H9 (cell line): Measurements from ENCODE around the gene TBXAS1. TPM values are rescaled to one million over a fixed set of nuclear protein-coding genes. Genes with fewer than 3 reads are reported as not detected.

ENCODE experiments used
- DNase-seq: peaks from one replicate; pipeline ENCODE4 v3.0.0-alpha.2; 2017
- H2AFZ ChIP-seq: one replicate; pipeline ENCODE4 v1.6.1; 2013; ENCODE audit warnings: mild to moderate bottlenecking, low read length, control low read depth, moderate library complexity
- H2AK5ac ChIP-seq: 2 replicates; pipeline ENCODE4 v1.6.1; 2013; ENCODE audit warnings: low read length, control low read depth, mixed read lengths; ENCODE audit not compliant: insufficient read length
- H2BK120ac ChIP-seq: one replicate; pipeline ENCODE4 v1.6.1; 2013; ENCODE audit warnings: low read depth, mild to moderate bottlenecking, low read length, control low read depth, inconsistent platforms; ENCODE audit not compliant: poor library complexity, severe bottlenecking
- H2BK12ac ChIP-seq: 2 replicates; pipeline ENCODE4 v1.6.1; 2013; ENCODE audit warnings: low read length, control low read depth, mixed read lengths, low read depth; ENCODE audit not compliant: insufficient read length
- H2BK15ac ChIP-seq: 2 replicates; pipeline ENCODE4 v1.6.1; 2013; ENCODE audit warnings: low read depth, low read length, control low read depth
- H2BK20ac ChIP-seq: one replicate; pipeline ENCODE4 v1.6.1; 2013; ENCODE audit warnings: low read depth, mild to moderate bottlenecking, low read length, control low read depth, inconsistent platforms; ENCODE audit not compliant: poor library complexity, severe bottlenecking
- H2BK5ac ChIP-seq: 2 replicates; pipeline ENCODE4 v1.6.1; 2013; ENCODE audit warnings: low read length, control low read depth, mixed read lengths; ENCODE audit not compliant: insufficient read length
- H3K14ac ChIP-seq: 2 replicates; pipeline ENCODE4 v1.6.1; 2013; ENCODE audit warnings: low read length, control low read depth; ENCODE audit not compliant: insufficient read depth
- H3K18ac ChIP-seq: 2 replicates; pipeline ENCODE4 v1.6.1; 2013; ENCODE audit warnings: low read depth, mild to moderate bottlenecking, mixed read lengths, low read length, control low read depth; ENCODE audit not compliant: insufficient read length
- H3K23ac ChIP-seq: 2 replicates; pipeline ENCODE4 v1.6.1; 2013; ENCODE audit warnings: low read length, control low read depth, mixed read lengths, low read depth; ENCODE audit not compliant: insufficient read length
- H3K23me2 ChIP-seq: 2 replicates; pipeline ENCODE4 v1.6.1; 2013; ENCODE audit warnings: low read depth, mild to moderate bottlenecking, mixed read lengths, low read length, control low read depth; ENCODE audit not compliant: insufficient read length, poor library complexity, severe bottlenecking
- H3K27ac ChIP-seq: 2 replicates; pipeline ENCODE4 v1.5.1; 2013; ENCODE audit warnings: low read length, control low read depth, mixed read lengths, low read depth; ENCODE audit not compliant: insufficient read length
- H3K27me3 ChIP-seq: 2 replicates; pipeline ENCODE4 v1.6.1; 2013; ENCODE audit warnings: low read length, control low read depth, inconsistent platforms; ENCODE audit not compliant: insufficient read depth
- H3K4ac ChIP-seq: 2 replicates; pipeline ENCODE4 v1.6.1; 2013; ENCODE audit warnings: low read depth, mild to moderate bottlenecking, control low read depth, inconsistent platforms, low read length, moderate library complexity
- H3K4me1 ChIP-seq: 2 replicates; pipeline ENCODE4 v1.6.1; 2013; ENCODE audit warnings: low read length, control low read depth, inconsistent platforms; ENCODE audit not compliant: insufficient read depth
- H3K4me2 ChIP-seq: 2 replicates; pipeline ENCODE4 v1.6.1; 2013; ENCODE audit warnings: low read length, control low read depth, mixed read lengths; ENCODE audit not compliant: insufficient read length, insufficient read depth
- H3K56ac ChIP-seq: 2 replicates; pipeline ENCODE4 v1.6.1; 2013; ENCODE audit warnings: low read depth, mild to moderate bottlenecking, mixed read lengths, low read length, control low read depth; ENCODE audit not compliant: insufficient read length
- H3K79me1 ChIP-seq: 2 replicates; pipeline ENCODE4 v1.6.1; 2013; ENCODE audit warnings: low read depth, mild to moderate bottlenecking, moderate library complexity, low read length, control low read depth, inconsistent platforms; ENCODE audit not compliant: insufficient read depth, poor library complexity, severe bottlenecking
- H3K79me2 ChIP-seq: 2 replicates; pipeline ENCODE4 v1.6.1; 2013; ENCODE audit warnings: low read length, control low read depth, inconsistent platforms; ENCODE audit not compliant: insufficient read depth
- H3K9ac ChIP-seq: 2 replicates; pipeline ENCODE4 v1.6.1; 2013; ENCODE audit warnings: low read length, control low read depth, mixed read lengths; ENCODE audit not compliant: insufficient read length; ENCODE audit errors: extremely low read depth
- H3K9me3 ChIP-seq: one replicate; pipeline ENCODE4 v1.6.1; 2013; ENCODE audit warnings: low read depth, low read length, inconsistent platforms; ENCODE audit not compliant: control insufficient read depth
- H3T11ph ChIP-seq: one replicate; pipeline ENCODE4 v1.6.1; 2013; ENCODE audit warnings: mild to moderate bottlenecking, low read length, control low read depth, inconsistent platforms
- H4K20me1 ChIP-seq: one replicate; pipeline ENCODE4 v1.6.1; 2013; ENCODE audit not compliant: control insufficient read depth, insufficient read length, insufficient read depth
- H4K5ac ChIP-seq: 2 replicates; pipeline ENCODE4 v1.6.1; 2013; ENCODE audit warnings: low read depth, mild to moderate bottlenecking, mixed read lengths, low read length, control low read depth; ENCODE audit not compliant: insufficient read length
- H4K8ac ChIP-seq: replicated peaks from 2 replicates; pipeline ENCODE4 v1.6.1; 2013; ENCODE audit warnings: low read length, control low read depth, mixed read lengths, low read depth; ENCODE audit not compliant: insufficient read length
- H4K91ac ChIP-seq: 2 replicates; pipeline ENCODE4 v1.6.1; 2013; ENCODE audit warnings: low read depth, mild to moderate bottlenecking, moderate library complexity, mixed read lengths, low read length, control low read depth; ENCODE audit not compliant: insufficient read length
- H3K27ac Mint-ChIP-seq, 3 experiments: 2 replicates in 2 of 3; 3 replicates in 1 of 3; pipeline ENCODE4 v1.8.0; 2020 to 2021; ENCODE audit warnings: mixed read lengths in 3 of 3, mild to moderate bottlenecking in 1 of 3, moderate library complexity in 1 of 3
- H3K27me3 Mint-ChIP-seq: 2 replicates; pipeline ENCODE4 v1.8.0; 2021; ENCODE audit warnings: low read depth, mild to moderate bottlenecking, moderate library complexity, mixed read lengths
- H3K36me3 Mint-ChIP-seq, 3 experiments: 2 replicates in 2 of 3; 3 replicates in 1 of 3; pipeline ENCODE4 v1.8.0; 2020 to 2021; ENCODE audit warnings: low read depth in 3 of 3, mixed read lengths in 3 of 3; ENCODE audit not compliant: insufficient read depth in 1 of 3
- H3K4me1 Mint-ChIP-seq, 2 experiments: 2 replicates each; pipeline ENCODE4 v1.8.0; 2020; ENCODE audit warnings: mixed read lengths in 2 of 2
- H3K4me3 Mint-ChIP-seq, 2 experiments: 2 replicates in 1 of 2; 3 replicates in 1 of 2; pipeline ENCODE4 v1.8.0; 2020 to 2021; ENCODE audit warnings: mild to moderate bottlenecking in 2 of 2, mixed read lengths in 2 of 2, moderate library complexity in 1 of 2
- H3K9me3 Mint-ChIP-seq, 2 experiments: 2 replicates in 1 of 2; 3 replicates in 1 of 2; pipeline ENCODE4 v1.8.0; 2020; ENCODE audit warnings: mild to moderate bottlenecking in 2 of 2, mixed read lengths in 2 of 2, moderate library complexity in 1 of 2
- CTCF ChIP-seq: fragments of 200-600 bp; sonication (generic); conservative IDR thresholded peaks from 3 replicates; pipeline ENCODE4 v1.8.0; 2021; ENCODE audit warnings: antibody characterized with exemption, mild to moderate bottlenecking
- WGBS: extraction: QIAGEN DNeasy Blood & Tissue Kit; methylation state at CpG from one replicate; pipeline ENCODE4 v1.1.7; 2013; ENCODE audit warnings: missing lambda C conversion rate, low lambda C conversion rate, mixed read lengths; ENCODE audit not compliant: insufficient read length; ENCODE audit errors: extremely low coverage; 5-methylcytosine and 5-hydroxymethylcytosine counted together
- total RNA-seq: library from RNA; stranded (reverse); gene quantifications from 2 replicates; pipeline ENCODE4 v1.2.1, GENCODE V29; 2021

The TBXAS1 gene
- total RNA-seq, 1 experiment from 2014 or later: 0.39 TPM

- H3K9ac ChIP-seq: no peak overlapping the region
- H3K9me3 ChIP-seq: no peaks in the 10 kb centered on the region
- no peak for TF ChIP-seq CTCF
- H4K91ac ChIP-seq: no peak overlapping the region
- no peaks in the 10 kb centered on the region for H3K27me3 ChIP-seq
- no peak overlapping the region for H2BK20ac ChIP-seq
- Mint-ChIP-seq H3K4me3 (no peak overlapping the region), H3K36me3 (peaks cover 0 to 13% (median 6%) of the 10 kb centered on the region in 3 experiments; a peak in 6 of 7 replicates), H3K4me1 (peaks cover 10 to 11% of the 10 kb centered on the region in 2 experiments), H3K27ac (no peak overlapping the region), H3K27me3 (peaks cover 11% of the 10 kb centered on the region), H3K9me3 (peaks cover 10 to 16% of the 10 kb centered on the region in 2 experiments; a peak in 4 of 5 replicates)
- H3K27ac ChIP-seq: no peak overlapping the region
- H2BK5ac ChIP-seq: no peak overlapping the region
- no peak overlapping the region for H2BK12ac ChIP-seq
- H3K14ac ChIP-seq: no peak overlapping the region
- H3K23ac ChIP-seq: no peak overlapping the region
- H3K23me2 ChIP-seq: no peaks in the 10 kb centered on the region
- H3T11ph ChIP-seq: no peak overlapping the region
- no peak overlapping the region for H3K18ac ChIP-seq
- H2BK120ac ChIP-seq: no peak overlapping the region
- H3K4ac ChIP-seq: no peak overlapping the region
- H3K79me2 ChIP-seq: no peaks in the 10 kb centered on the region
- no peaks in the 10 kb centered on the region for H3K4me1 ChIP-seq
- H2BK15ac ChIP-seq: no peak overlapping the region
- H2AK5ac ChIP-seq: no peak overlapping the region
- no peaks in the 10 kb centered on the region for H3K79me1 ChIP-seq
- WGBS: no CpG with 5 or more reads among the region's 6 CpGs
- H3K4me2 ChIP-seq: no peak overlapping the region
- H2AFZ ChIP-seq: no peak overlapping the region
- H4K5ac ChIP-seq: no peak overlapping the region
- no peaks in the 10 kb centered on the region for H4K20me1 ChIP-seq
- H3K56ac ChIP-seq: no peak overlapping the region
- no peak for DNase-seq
- no peak overlapping the region for H4K8ac ChIP-seq
Measured at GRCh38 chr7:139942636-139943035, 113.6 kb downstream of the TBXAS1 start.
